ENCODE results near the gene DISP2.

- TF ChIP-seq, protein P1, sequence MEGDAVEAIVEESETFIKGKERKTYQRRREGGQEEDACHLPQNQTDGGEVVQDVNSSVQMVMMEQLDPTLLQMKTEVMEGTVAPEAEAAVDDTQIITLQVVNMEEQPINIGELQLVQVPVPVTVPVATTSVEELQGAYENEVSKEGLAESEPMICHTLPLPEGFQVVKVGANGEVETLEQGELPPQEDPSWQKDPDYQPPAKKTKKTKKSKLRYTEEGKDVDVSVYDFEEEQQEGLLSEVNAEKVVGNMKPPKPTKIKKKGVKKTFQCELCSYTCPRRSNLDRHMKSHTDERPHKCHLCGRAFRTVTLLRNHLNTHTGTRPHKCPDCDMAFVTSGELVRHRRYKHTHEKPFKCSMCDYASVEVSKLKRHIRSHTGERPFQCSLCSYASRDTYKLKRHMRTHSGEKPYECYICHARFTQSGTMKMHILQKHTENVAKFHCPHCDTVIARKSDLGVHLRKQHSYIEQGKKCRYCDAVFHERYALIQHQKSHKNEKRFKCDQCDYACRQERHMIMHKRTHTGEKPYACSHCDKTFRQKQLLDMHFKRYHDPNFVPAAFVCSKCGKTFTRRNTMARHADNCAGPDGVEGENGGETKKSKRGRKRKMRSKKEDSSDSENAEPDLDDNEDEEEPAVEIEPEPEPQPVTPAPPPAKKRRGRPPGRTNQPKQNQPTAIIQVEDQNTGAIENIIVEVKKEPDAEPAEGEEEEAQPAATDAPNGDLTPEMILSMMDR (IDR thresholded peaks at IDR 0.05; ENCODE audit: borderline replicate concordance, extremely low read depth, low read length, poor library complexity, severe bottlenecking): no peak
- TF ChIP-seq EZH2 (IDR thresholded peaks at IDR 0.05; ENCODE audit: borderline replicate concordance, low read depth, low read length, severe bottlenecking): no peak
These were observed 54.2 kb downstream of the DISP2 start for GRCh38 chr15:40412095-40412759.
